H1 (cell line): ENCODE data around the gene IPO9. TPM values are rescaled to one million over a fixed set of nuclear protein-coding genes. Genes with fewer than 3 reads are reported as not detected.

Experiments
- CTCF ChIA-PET: fragments of 300-600 bp; sonication (Branson Sonifier 250); formaldehyde crosslinking; loops from one replicate; lab custom pipeline; 2021; ENCODE audit not compliant: partially characterized antibody; lab: Charles Lee
- POLR2A ChIA-PET: fragments of 300-600 bp; sonication (Branson Sonifier 250); formaldehyde crosslinking; loops from one replicate; lab custom pipeline; 2021; ENCODE audit warnings: inconsistent platforms; ENCODE audit not compliant: partially characterized antibody; lab: Charles Lee
- DNase-seq, 2 experiments: peaks; one replicate each; pipeline versions ENCODE4 v3.0.0 to v3.0.0-alpha.2; 2010 to 2022; ENCODE audit warnings: low spot score in 2 of 2, low read depth in 1 of 2, mixed read lengths in 1 of 2
- FAIRE-seq: peaks from 2 replicates; lab custom pipeline; 2011; peaks lifted over from hg19 to GRCh38; lab: Jason Lieb, UNC
- H2AFZ ChIP-seq: 2 replicates; pipeline ENCODE4 v1.8.1; 2012; ENCODE audit warnings: low read length, inconsistent platforms
- H2AK5ac ChIP-seq: 2 replicates; pipeline ENCODE4 v1.6.1; 2013; ENCODE audit warnings: low read depth, low read length
- H2BK120ac ChIP-seq: replicated peaks from 2 replicates; pipeline ENCODE3; 2013; ENCODE audit warnings: low read depth, low read length, inconsistent platforms
- H2BK12ac ChIP-seq: 2 replicates; pipeline ENCODE4 v1.6.1; 2013; ENCODE audit warnings: low read depth, low read length
- H2BK15ac ChIP-seq: 2 replicates; pipeline ENCODE4 v1.6.1; 2013; ENCODE audit warnings: low read length
- H2BK20ac ChIP-seq: 2 replicates; pipeline ENCODE4 v1.6.1; 2013; ENCODE audit warnings: low read length
- H2BK5ac ChIP-seq: 2 replicates; pipeline ENCODE4 v1.6.1; 2013; ENCODE audit warnings: low read depth, low read length
- H3K14ac ChIP-seq: 2 replicates; pipeline ENCODE4 v1.6.1; 2013; ENCODE audit warnings: inconsistent platforms; ENCODE audit not compliant: insufficient read length
- H3K18ac ChIP-seq: 2 replicates; pipeline ENCODE4 v1.6.1; 2013; ENCODE audit warnings: low read length; ENCODE audit errors: extremely low read depth
- H3K23ac ChIP-seq: 2 replicates; pipeline ENCODE4 v1.6.1; 2013; ENCODE audit warnings: inconsistent platforms; ENCODE audit not compliant: insufficient read length
- H3K23me2 ChIP-seq: 2 replicates; pipeline ENCODE4 v1.6.1; 2013; ENCODE audit warnings: low read depth, low read length
- H3K27ac ChIP-seq: 2 replicates; pipeline ENCODE4 v1.6.1; 2011; ENCODE audit warnings: low read depth, low read length, inconsistent platforms
- H3K27me3 ChIP-seq, 4 experiments: replicated peaks in 1 of 4; 1 replicate in 1 of 4; 2 replicates in 3 of 4; pipeline versions ENCODE4 v1.6.1 to v1.8.1; 2011 to 2013; ENCODE audit warnings: low read length in 3 of 4, mild to moderate bottlenecking in 3 of 4, inconsistent platforms in 2 of 4, mixed read lengths in 2 of 4, moderate library complexity in 1 of 4; ENCODE audit not compliant: control insufficient read depth in 3 of 4, insufficient read depth in 3 of 4; ENCODE audit errors: extremely low read depth in 1 of 4
- H3K36me3 ChIP-seq, 4 experiments: 2 replicates each; pipeline versions ENCODE4 v1.6.1 to v1.8.1; 2011 to 2013; ENCODE audit warnings: mild to moderate bottlenecking in 4 of 4, low read length in 3 of 4, moderate library complexity in 2 of 4, control low read depth in 1 of 4, inconsistent platforms in 1 of 4; ENCODE audit not compliant: insufficient read depth in 4 of 4, control insufficient read depth in 2 of 4
- H3K4ac ChIP-seq: replicated peaks from 2 replicates; pipeline ENCODE3; 2013; ENCODE audit warnings: low read length, low read depth, mixed read lengths, inconsistent platforms; ENCODE audit not compliant: insufficient read length
- H3K4me1 ChIP-seq, 4 experiments: replicated peaks in 1 of 4; 1 replicate in 1 of 4; 2 replicates in 3 of 4; pipeline versions ENCODE4 v1.6.1 to v1.8.1; 2011 to 2013; ENCODE audit warnings: low read length in 3 of 4, inconsistent platforms in 2 of 4, mixed read lengths in 1 of 4; ENCODE audit not compliant: insufficient read depth in 4 of 4, control insufficient read depth in 3 of 4
- H3K4me2 ChIP-seq, 2 experiments: 2 replicates each; pipeline versions ENCODE4 v1.6.1 to v1.8.1; 2011 to 2013; ENCODE audit warnings: low read depth in 2 of 2, low read length in 2 of 2, control low read depth in 1 of 2, inconsistent platforms in 1 of 2, mild to moderate bottlenecking in 1 of 2; ENCODE audit not compliant: insufficient read depth in 1 of 2
- H3K4me3 ChIP-seq, 4 experiments: fragments of 200-600, 300-600 bp in 1 of 4; sonication (generic), shearing (Covaris generic), sonication (Bioruptor Twin) in 1 of 4; 2 replicates each; pipeline versions ENCODE4 v1.5.1 to v1.8.1; 2011 to 2016; ENCODE audit warnings: low read length in 4 of 4, low read depth in 3 of 4, control low read depth in 2 of 4, inconsistent platforms in 2 of 4, mild to moderate bottlenecking in 2 of 4, mixed read lengths in 1 of 4, moderate library complexity in 1 of 4; ENCODE audit not compliant: insufficient read depth in 2 of 4; ENCODE audit errors: extremely low read depth in 1 of 4
- H3K56ac ChIP-seq: replicated peaks from 2 replicates; pipeline ENCODE3; 2013; ENCODE audit warnings: low read depth, mild to moderate bottlenecking, mixed read lengths, low read length, inconsistent platforms; ENCODE audit not compliant: insufficient read length
- H3K79me1 ChIP-seq: 2 replicates; pipeline ENCODE4 v1.6.1; 2013; ENCODE audit warnings: low read depth, low read length, control low read depth
- H3K79me2 ChIP-seq, 2 experiments: 2 replicates each; pipeline versions ENCODE4 v1.6.1 to v1.8.1; 2012 to 2013; ENCODE audit warnings: low read length in 2 of 2, mild to moderate bottlenecking in 2 of 2, inconsistent platforms in 1 of 2; ENCODE audit not compliant: insufficient read depth in 2 of 2, control insufficient read depth in 1 of 2
- H3K9ac ChIP-seq, 4 experiments: replicated peaks in 1 of 4; 1 replicate in 1 of 4; 2 replicates in 3 of 4; pipeline versions ENCODE4 v1.6.1 to v1.8.1; 2011 to 2013; ENCODE audit warnings: low read depth in 3 of 4, low read length in 3 of 4, control low read depth in 2 of 4, mild to moderate bottlenecking in 2 of 4, moderate library complexity in 2 of 4, inconsistent platforms in 1 of 4; ENCODE audit errors: extremely low read depth in 1 of 4
- H3K9me3 ChIP-seq, 2 experiments: 2 replicates each; pipeline versions ENCODE4 v1.6.1 to v1.8.1; 2012 to 2013; ENCODE audit warnings: mild to moderate bottlenecking in 2 of 2, moderate library complexity in 2 of 2, control low read depth in 1 of 2, inconsistent platforms in 1 of 2, low read depth in 1 of 2, low read length in 1 of 2, mixed read lengths in 1 of 2; ENCODE audit not compliant: insufficient read depth in 2 of 2
- H4K20me1 ChIP-seq, 2 experiments: replicated peaks in 1 of 2; 2 replicates each; pipeline versions ENCODE3 to v1.8.1; 2011 to 2013; ENCODE audit warnings: inconsistent platforms in 2 of 2, low read length in 2 of 2, mild to moderate bottlenecking in 1 of 2; ENCODE audit not compliant: insufficient read depth in 2 of 2, control insufficient read depth in 1 of 2
- H4K5ac ChIP-seq: 2 replicates; pipeline ENCODE4 v1.6.1; 2013; ENCODE audit warnings: low read length, low read depth, mixed read lengths, inconsistent platforms; ENCODE audit not compliant: insufficient read length
- H4K8ac ChIP-seq: 2 replicates; pipeline ENCODE4 v1.8.0; 2013; ENCODE audit warnings: mild to moderate bottlenecking, moderate library complexity, low read length, inconsistent platforms; ENCODE audit not compliant: insufficient read depth; ENCODE audit errors: extremely low read depth
- H4K91ac ChIP-seq: replicated peaks from 2 replicates; pipeline ENCODE3; 2013; ENCODE audit warnings: low read length, mixed read lengths, inconsistent platforms; ENCODE audit not compliant: insufficient read length
- CBX5 ChIP-seq: fragments of 300-800, 300-1000 bp; sonication (generic); IDR thresholded peaks from 2 replicates; pipeline ENCODE4 v1.7.1; 2016; ENCODE audit warnings: antibody characterized with exemption, low read length, low read depth
- EZH2 ChIP-seq: fragments of 200-600 bp; sonication (generic); IDR thresholded peaks from 2 replicates; pipeline ENCODE4 v1.7.1; 2012; ENCODE audit warnings: low read depth, mild to moderate bottlenecking, moderate library complexity, low read length, inconsistent platforms; ENCODE audit not compliant: severe bottlenecking
- HDAC2 ChIP-seq, 2 experiments: fragments of 300-600 bp in 1 of 2; sonication (generic) in 1 of 2; IDR thresholded peaks; 2 replicates each; pipeline ENCODE4 v1.6.1; 2011 to 2012; ENCODE audit warnings: low read depth in 2 of 2, low read length in 2 of 2, mild to moderate bottlenecking in 2 of 2, moderate library complexity in 2 of 2, borderline replicate concordance in 1 of 2, inconsistent platforms in 1 of 2
- JUND ChIP-seq: IDR thresholded peaks from 2 replicates; pipeline ENCODE4 v1.6.1; 2011; ENCODE audit warnings: mild to moderate bottlenecking, improper control_type of control experiment, low read length
- KDM1A ChIP-seq: fragments of 200-600, 300-600 bp; sonication (generic); IDR thresholded peaks from 2 replicates; pipeline ENCODE4 v1.7.1; 2016; ENCODE audit warnings: mild to moderate bottlenecking, low read length, borderline replicate concordance
- NRF1 ChIP-seq: IDR thresholded peaks from 2 replicates; pipeline ENCODE4 v1.6.1; 2011; ENCODE audit warnings: mild to moderate bottlenecking, low read depth, low read length, improper control_type of control experiment
- PHF8 ChIP-seq: fragments of 200-600 bp; sonication (generic); conservative IDR thresholded peaks from 2 replicates; pipeline ENCODE4 v1.7.1; 2012; ENCODE audit warnings: low read depth, mild to moderate bottlenecking, inconsistent platforms, low read length, moderate library complexity
- RBBP5 ChIP-seq: IDR thresholded peaks from 2 replicates; pipeline ENCODE4 v1.7.1; 2012; ENCODE audit warnings: low read depth, mild to moderate bottlenecking, inconsistent platforms, low read length, moderate library complexity, borderline replicate concordance
- RNF2 ChIP-seq: fragments of 200-900, 300-1000 bp; sonication (generic); IDR thresholded peaks from 2 replicates; pipeline ENCODE4 v1.7.1; 2016; ENCODE audit warnings: borderline replicate concordance, low read depth, mild to moderate bottlenecking, antibody characterized with exemption, low read length; ENCODE audit not compliant: poor library complexity, severe bottlenecking; ENCODE audit errors: missing control alignments
- SAP30 ChIP-seq: fragments of 300-600 bp; sonication (generic); IDR thresholded peaks from 2 replicates; pipeline ENCODE4 v1.7.1; 2012; ENCODE audit warnings: low read length, moderate library complexity, mild to moderate bottlenecking, inconsistent platforms; ENCODE audit not compliant: insufficient read depth, insufficient replicate concordance
- SIRT6 ChIP-seq: IDR thresholded peaks from one replicate; pipeline ENCODE4 v1.7.1; 2012; ENCODE audit warnings: low read length, inconsistent platforms
- WGBS, 2 experiments: shearing (Covaris generic) in 1 of 2; methylation state at CpG; one replicate each; pipeline versions ENCODE4 v1.1.6 to v1.1.7; 2013 to 2015; ENCODE audit warnings: low lambda C conversion rate in 2 of 2, mixed read lengths in 2 of 2, inconsistent platforms in 1 of 2, low coverage in 1 of 2, missing lambda C conversion rate in 1 of 2; ENCODE audit not compliant: insufficient replicate concordance in 2 of 2, insufficient coverage in 1 of 2, insufficient read length in 1 of 2; ENCODE audit errors: extremely low coverage in 1 of 2, missing lambda C conversion rate in 1 of 2; 5-methylcytosine and 5-hydroxymethylcytosine counted together
- polyA plus RNA-seq, 7 experiments: library from polyadenylated mRNA; depleted of rRNA in 3 of 7; stranded (reverse) in 5 of 7; unstranded in 2 of 7; fragments of >200 nt in 5 of 7; fragments of 200-250 nt in 2 of 7; gene quantifications; 1 replicate in 5 of 7; 2 replicates in 1 of 7; 4 replicates in 1 of 7; pipeline versions ENCODE4 v1.2.1 to v1.2.3, GENCODE V29; 2011 to 2013; ENCODE audit warnings: missing spikeins in 2 of 7, mixed read lengths in 2 of 7
- total RNA-seq: library from RNA; stranded (reverse); fragmentation: NEBNext Ultra II Directional; extraction: Animal tissue kit (Norgen Biotek cat#: 25700); gene quantifications from 2 replicates; pipeline ENCODE4 v1.2.1, GENCODE V29; 2021
- TF ChIP-seq, protein P1 (sequence below): IDR thresholded peaks from 2 replicates; pipeline ENCODE4 v1.6.1; 2012; ENCODE audit warnings: inconsistent platforms

IPO9 gene
- total and polyA plus RNA-seq, 2 of the 8 experiments (the other 6 are each of a cell fraction or from before 2014, with no cell fraction given) = 61.0 to 122 TPM

DNA sequence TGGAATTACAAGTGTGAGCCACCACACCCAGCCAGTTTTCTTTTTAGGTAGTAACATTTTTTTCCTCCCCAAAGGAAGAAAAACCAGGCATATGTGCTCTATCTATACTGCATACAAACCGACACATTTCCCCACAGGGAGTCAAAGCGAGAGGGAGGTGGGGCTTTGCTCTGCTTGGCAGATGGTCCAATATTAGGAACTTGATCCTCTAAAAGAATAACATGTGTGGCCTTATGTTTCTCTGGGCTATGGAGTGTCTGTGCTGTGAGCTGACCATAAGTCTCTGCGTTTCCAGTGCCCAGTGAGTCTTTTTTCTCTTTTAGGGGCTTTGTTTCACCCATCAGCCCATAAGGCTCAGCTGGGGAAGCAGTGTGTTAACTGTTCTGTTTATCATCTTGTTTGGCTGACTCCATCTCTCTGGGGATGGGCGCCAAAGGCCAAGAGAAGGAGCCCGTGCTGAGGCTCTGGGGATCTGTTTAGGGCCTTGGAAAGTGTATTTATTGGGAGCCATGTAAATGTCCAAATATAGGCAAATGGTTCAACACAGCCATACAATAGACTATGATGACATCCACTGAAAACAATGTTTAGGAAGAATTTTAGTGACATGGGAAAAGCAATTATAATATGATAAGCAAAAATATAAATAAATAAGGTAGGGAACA, 97.2 kb downstream of the IPO9 start:
- DNase-seq (no peak), FAIRE-seq (no peak)
- H2BK5ac ChIP-seq = no peak overlapping the region
- no peak overlapping the region for H3K9ac ChIP-seq
- no peak overlapping the region for H3K4me3 ChIP-seq
- H4K20me1 ChIP-seq = no peaks in the 10 kb centered on the region
- H3K18ac ChIP-seq = no peak overlapping the region
- no peaks in the 10 kb centered on the region for H3K79me1 ChIP-seq
- no peak overlapping the region for H2BK20ac ChIP-seq
- H2AK5ac ChIP-seq = no peak overlapping the region
- no peak overlapping the region for H3K4me2 ChIP-seq
- 80% methylated on average over 5 of the region's 5 CpGs; no CpG with 5 or more reads in 1 of the 2 experiments for WGBS, 2 experiments
- no peak overlapping the region for H4K91ac ChIP-seq
- no peaks in the 10 kb centered on the region for H3K79me2 ChIP-seq
- H3K23ac ChIP-seq = no peak overlapping the region
- H3K9me3 ChIP-seq = no peaks in the 10 kb centered on the region
- CTCF ChIA-PET = interaction anchor here (0.9 to 1.4 kb wide), 3 partner anchors 14 to 31 kb away, joined by 3 to 4 read pairs (median 3); no protein-coding TSS in a partner anchor
- POLR2A ChIA-PET = no interaction called here
- no peak overlapping the region for H2BK120ac ChIP-seq
- no peak overlapping the region for H3K4ac ChIP-seq
- no peak overlapping the region for H3K14ac ChIP-seq
- no peak overlapping the region for H4K5ac ChIP-seq
- no peak overlapping the region for H2BK12ac ChIP-seq
- H4K8ac ChIP-seq = no peak overlapping the region
- H3K4me1 ChIP-seq = no peaks in the 10 kb centered on the region
- no peaks in the 10 kb centered on the region for H3K27me3 ChIP-seq
- no peak overlapping the region for H3K56ac ChIP-seq
- no peak overlapping the region for H3K27ac ChIP-seq
- no peaks in the 10 kb centered on the region for H3K36me3 ChIP-seq
- H2AFZ ChIP-seq = no peak overlapping the region
- no peaks in the 10 kb centered on the region for H3K23me2 ChIP-seq
- no peak overlapping the region for H2BK15ac ChIP-seq
- TF ChIP-seq SAP30 = no peak
- TF ChIP-seq EZH2 = no peak
- no peak for TF ChIP-seq JUND
- TF ChIP-seq NRF1 = no peak
- TF ChIP-seq HDAC2 (IDR thresholded peaks at IDR 0.05; ENCODE audit: borderline replicate concordance in 1 of 2, low read depth in 2 of 2, low read length in 2 of 2) = no peak
- TF ChIP-seq CBX5 = no peak
- no peak for TF ChIP-seq RBBP5
- TF ChIP-seq RNF2 = no peak
- TF ChIP-seq, protein P1, sequence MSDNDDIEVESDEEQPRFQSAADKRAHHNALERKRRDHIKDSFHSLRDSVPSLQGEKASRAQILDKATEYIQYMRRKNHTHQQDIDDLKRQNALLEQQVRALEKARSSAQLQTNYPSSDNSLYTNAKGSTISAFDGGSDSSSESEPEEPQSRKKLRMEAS = no peak
- TF ChIP-seq KDM1A = no peak
- no peak for TF ChIP-seq PHF8
- TF ChIP-seq SIRT6 = no peak
